Body of pancreas (tissue), 4 donors: ENCODE data around the gene LCOR. TPM values are rescaled to one million over a fixed set of nuclear protein-coding genes. Genes with fewer than 3 reads are reported as not detected.

Source experiments
- ATAC-seq: fragments of 150-250 bp; one replicate; pipeline ENCODE4 v1.9.1; 2016
- DNase-seq, 4 donors: peaks; one replicate each; pipeline ENCODE4 v3.0.0-alpha.2; 2019
- H3K27ac ChIP-seq, 4 donors: fragments of 200-600 bp; sonication (generic); 1 replicate in 3 of 4; 2 replicates in 1 of 4; pipeline versions ENCODE4 v1.5.1 to v1.6.1; 2016 to 2019; ENCODE audit warnings: mild to moderate bottlenecking in 1 of 4, mixed read lengths in 1 of 4, moderate library complexity in 1 of 4
- H3K27me3 ChIP-seq, 2 donors: fragments of 200-600 bp; sonication (generic); one replicate each; pipeline ENCODE4 v1.6.0; 2016; ENCODE audit warnings: mild to moderate bottlenecking in 1 of 2
- H3K36me3 ChIP-seq, 2 donors: fragments of 200-600 bp; sonication (generic); replicated peaks in 1 of 2; 2 replicates each; pipeline ENCODE4 v1.5.1; 2016; ENCODE audit warnings: low read depth in 2 of 2; ENCODE audit not compliant: insufficient read depth in 1 of 2
- H3K4me1 ChIP-seq: fragments of 200-600 bp; sonication (generic); one replicate; pipeline ENCODE4 v1.6.0; 2016
- H3K4me3 ChIP-seq, 2 donors: fragments of 200-600 bp; sonication (generic); 1 replicate in 1 of 2; 2 replicates in 1 of 2; pipeline ENCODE4 v1.5.1; 2016 to 2019
- H3K9me3 ChIP-seq, 3 donors: fragments of 200-600 bp; sonication (generic); 1 replicate in 2 of 3; 2 replicates in 1 of 3; pipeline ENCODE4 v1.5.1; 2016
- CTCF ChIP-seq, 7 experiments: fragments of 450-650 bp in 4 of 7; fragments of 200-600 bp in 3 of 7; sonication (generic) in 3 of 7; IDR thresholded peaks; one replicate each; pipeline ENCODE4 v1.5.1; 2016 to 2019; ENCODE audit warnings: antibody characterized with exemption in 7 of 7
- POLR2A ChIP-seq, 3 donors: fragments of 450-650 bp; IDR thresholded peaks; one replicate each; pipeline ENCODE4 v1.6.1; 2016; ENCODE audit warnings: antibody characterized with exemption in 3 of 3, mild to moderate bottlenecking in 2 of 3
- WGBS, 2 donors: methylation state at CpG; one replicate each; pipeline ENCODE4 v1.1.5; 2017; 5-methylcytosine and 5-hydroxymethylcytosine counted together
- intact Hi-C: fragments of 100-400 bp; cut with DNase I; formaldehyde crosslinking; loops from one replicate; pipeline ENCODE4 v1.15.1; 2023
- total RNA-seq, 2 donors: library from RNA; depleted of rRNA; stranded (reverse); fragments of >200 nt; gene quantifications; one replicate each; pipeline ENCODE4 v1.1.0, GENCODE V29; 2016

Gene LCOR
- total RNA-seq, 2 donors from 2014 or later, result 34.5 to 35.3 TPM

DNA sequence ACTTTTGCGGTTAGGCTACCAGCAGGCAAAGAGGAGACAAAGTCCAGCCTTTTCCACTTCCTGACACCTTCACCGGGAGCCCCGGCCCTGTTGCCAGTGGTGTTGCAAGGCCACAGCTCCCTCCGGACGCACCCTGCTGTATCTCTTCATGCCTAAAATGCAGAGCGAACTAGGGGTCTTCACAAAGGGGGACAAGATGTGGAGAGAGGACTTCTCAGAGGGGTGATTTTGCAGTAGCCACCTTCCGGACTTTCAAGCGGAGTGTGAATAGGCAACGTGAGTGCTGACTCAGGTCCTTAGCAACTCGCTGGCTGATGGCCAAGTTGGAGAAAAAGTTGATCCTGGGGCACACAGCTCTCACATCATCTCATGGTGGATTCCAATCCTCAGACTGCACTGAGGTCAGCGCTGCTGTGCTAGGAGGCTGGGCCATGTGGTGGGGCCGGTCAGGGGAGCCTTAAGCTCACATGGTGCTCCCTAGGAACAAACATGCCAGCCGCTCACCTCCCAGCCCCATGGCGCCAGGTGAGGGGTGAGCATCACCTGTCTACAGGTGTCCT lies 166.3 kb downstream of the LCOR start:
- intact Hi-C loops, result no loop called here
- Histone ChIP-seq H3K4me3 (no peak overlapping the region), H3K4me1 (no peaks in the 10 kb centered on the region), H3K36me3 (no peaks in the 10 kb centered on the region), H3K9me3 (no peaks in the 10 kb centered on the region), H3K27me3 (no peaks in the 10 kb centered on the region), H3K27ac (no peak overlapping the region)
- ATAC-seq (no peak), DNase-seq (peak in 2 of 4 donors; percentile 28)
- 84 to 87% methylated on average over 12 to 14 of the region's 14 CpGs for WGBS, 2 donors
- TF ChIP-seq CTCF (IDR thresholded peaks at IDR 0.05), result no peak

DNA sequence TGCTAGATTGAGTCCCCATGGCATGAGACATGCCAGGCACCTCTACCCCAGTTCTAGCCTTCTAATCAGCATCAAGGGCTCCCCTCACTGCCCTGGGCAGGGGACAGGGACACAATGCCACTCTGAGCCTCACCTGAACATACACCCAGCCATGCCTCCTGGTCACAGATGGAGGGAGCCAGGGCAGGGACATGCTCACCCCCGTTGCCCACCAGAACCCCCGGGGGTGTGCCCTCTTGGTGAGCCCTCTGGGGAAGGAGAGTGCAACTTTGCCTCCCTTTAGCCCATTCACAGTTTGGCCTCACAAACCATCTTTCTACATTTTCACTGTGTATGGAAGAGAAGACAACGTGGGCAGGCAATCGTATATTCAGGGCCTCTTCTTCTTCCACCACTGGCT lies 167.2 kb downstream of the LCOR start:
- no peak for ATAC-seq
- intact Hi-C loops, result no loop called here

DNA sequence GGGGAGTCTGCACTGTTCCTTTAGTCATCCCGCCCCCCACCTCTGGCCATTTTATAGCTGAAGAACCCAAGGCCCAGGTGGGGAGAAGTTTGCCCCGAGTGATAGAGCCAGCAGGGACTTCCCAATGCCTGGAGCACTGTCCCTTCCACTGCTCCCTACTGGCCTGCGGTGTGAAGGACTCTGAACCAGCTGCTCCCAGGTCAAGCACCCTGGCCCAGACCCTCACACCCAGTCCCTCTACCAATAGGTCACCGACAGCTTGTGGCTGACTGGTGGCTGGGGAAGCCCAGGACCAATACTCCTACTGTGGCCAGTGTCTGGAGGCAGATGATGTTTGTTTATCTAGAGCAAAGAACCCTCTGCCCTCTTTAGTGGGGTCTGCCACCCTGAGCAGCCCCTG lies 167.9 kb downstream of the LCOR start:
- no peak for ATAC-seq
- no peak for DNase-seq
- Histone ChIP-seq H3K4me1 (no peaks in the 10 kb centered on the region), H3K27me3 (no peaks in the 10 kb centered on the region), H3K4me3 (no peak overlapping the region), H3K27ac (no peak overlapping the region), H3K36me3 (no peaks in the 10 kb centered on the region), H3K9me3 (no peaks in the 10 kb centered on the region)
- no peak for TF ChIP-seq POLR2A (IDR thresholded peaks at IDR 0.05)
- TF ChIP-seq CTCF (IDR thresholded peaks at IDR 0.05), result no peak
- intact Hi-C loops, result no loop called here
- 73 to 90% methylated on average over 4 of the region's 4 CpGs for WGBS, 2 donors

More for the DNA sequence above, 167.2 kb downstream of the LCOR start:
- Histone ChIP-seq H3K4me1 (no peaks in the 10 kb centered on the region), H3K36me3 (no peaks in the 10 kb centered on the region), H3K9me3 (no peaks in the 10 kb centered on the region), H3K27ac (no peak overlapping the region), H3K27me3 (no peaks in the 10 kb centered on the region), H3K4me3 (no peak overlapping the region)
- WGBS, 2 donors, result 89 to 100% methylated on average over 2 to 4 of the region's 4 CpGs
- no peak for DNase-seq
- no peak for TF ChIP-seq CTCF (IDR thresholded peaks at IDR 0.05)
- no peak for TF ChIP-seq POLR2A (IDR thresholded peaks at IDR 0.05)

- no peaks in the 10 kb centered on the region for H3K36me3 ChIP-seq
- intact Hi-C loops, result no loop called here
- no peaks in the 10 kb centered on the region for H3K4me1 ChIP-seq
- H3K9me3 ChIP-seq, result no peaks in the 10 kb centered on the region
- TF ChIP-seq CTCF (IDR thresholded peaks at IDR 0.05) (no peak), POLR2A (IDR thresholded peaks at IDR 0.05) (no peak)
- H3K27me3 ChIP-seq, result no peaks in the 10 kb centered on the region
- no peak for ATAC-seq
- H3K27ac ChIP-seq, result no peak overlapping the region
- no peak overlapping the region for H3K4me3 ChIP-seq
- no peak for DNase-seq
- 71 to 78% methylated on average over 10 to 25 of the region's 25 CpGs for WGBS, 2 donors
Observed at GRCh38 chr10:97000487-97001182, 168.5 kb downstream of the LCOR start.
